ENCODE measurements around the gene AHCYL2.

Gene AHCYL2

DNA sequence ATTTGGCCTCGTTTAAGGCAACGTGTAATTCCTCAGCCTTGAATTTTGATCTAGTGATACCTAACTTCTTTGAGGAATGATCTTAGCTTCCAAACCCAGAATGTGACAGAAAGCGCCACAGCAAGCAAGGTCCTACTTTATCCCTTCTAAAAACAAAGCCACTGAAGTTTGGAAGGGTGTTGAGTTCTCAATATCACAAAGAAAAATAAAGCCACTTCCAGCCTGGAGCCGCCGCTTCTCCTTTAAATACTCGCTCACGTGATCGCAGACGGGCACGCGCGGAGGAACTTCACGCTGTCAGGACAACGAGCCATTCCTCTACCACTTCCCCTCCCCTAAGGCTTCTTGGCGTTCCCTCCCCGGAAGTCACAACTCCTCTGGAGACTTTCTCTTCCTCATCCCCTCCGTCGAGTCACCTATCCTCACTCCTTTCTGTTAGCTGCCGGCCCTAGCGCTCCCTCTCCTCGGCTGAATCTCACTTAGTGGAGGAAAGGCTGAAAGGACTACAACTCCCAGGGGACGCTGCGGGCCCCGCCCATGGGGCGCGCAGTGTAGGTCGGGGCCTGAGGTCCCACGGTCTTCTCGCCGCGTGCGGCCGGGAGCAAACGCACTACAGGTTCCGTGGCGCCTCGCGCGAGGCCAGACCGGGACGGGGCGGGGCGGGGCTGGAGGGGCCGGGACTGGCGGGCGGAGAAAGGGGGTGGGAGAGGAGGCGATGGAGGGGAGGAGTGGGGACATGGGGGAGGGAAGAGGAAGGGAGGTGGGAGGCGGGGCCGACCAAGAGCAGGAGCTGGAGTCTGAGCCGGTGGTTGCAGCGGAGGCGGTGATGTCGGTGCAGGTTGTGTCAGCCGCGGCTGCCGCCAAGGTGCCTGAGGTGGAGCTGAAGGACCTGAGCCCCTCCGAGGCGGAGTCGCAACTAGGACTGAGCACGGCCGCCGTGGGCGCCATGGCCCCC lies at the start of gene AHCYL2:
Gene AHCYL2 (plus strand): TSS at position 780 of the 955 bp plus-strand sequence.
- peaks cover 2% of the 10 kb centered on the region for H3K79me2 ChIP-seq (ENCODE audit: control insufficient read depth, insufficient read depth, low read length, unreplicated experiment)
- H2AFZ ChIP-seq (ENCODE audit: low read length, unreplicated experiment) = peak within 1 kb of the TSS; percentile 78
- peak within 1 kb of the TSS; percentile 79 for H3K27ac ChIP-seq (ENCODE audit: low read depth, low read length)
- H3K4me3 ChIP-seq (ENCODE audit: low read depth, low read length) = peak within 1 kb of the TSS; percentile 80
- peaks cover 8% of the 10 kb centered on the region for H3K4me1 ChIP-seq (ENCODE audit: control insufficient read depth, insufficient read depth, low read length, unreplicated experiment)
- no peaks in the 10 kb centered on the region for H3K36me3 ChIP-seq (ENCODE audit: insufficient read depth, low read length)
- H3K27me3 ChIP-seq (ENCODE audit: insufficient read depth, low read length) = no peaks in the 10 kb centered on the region

DNA sequence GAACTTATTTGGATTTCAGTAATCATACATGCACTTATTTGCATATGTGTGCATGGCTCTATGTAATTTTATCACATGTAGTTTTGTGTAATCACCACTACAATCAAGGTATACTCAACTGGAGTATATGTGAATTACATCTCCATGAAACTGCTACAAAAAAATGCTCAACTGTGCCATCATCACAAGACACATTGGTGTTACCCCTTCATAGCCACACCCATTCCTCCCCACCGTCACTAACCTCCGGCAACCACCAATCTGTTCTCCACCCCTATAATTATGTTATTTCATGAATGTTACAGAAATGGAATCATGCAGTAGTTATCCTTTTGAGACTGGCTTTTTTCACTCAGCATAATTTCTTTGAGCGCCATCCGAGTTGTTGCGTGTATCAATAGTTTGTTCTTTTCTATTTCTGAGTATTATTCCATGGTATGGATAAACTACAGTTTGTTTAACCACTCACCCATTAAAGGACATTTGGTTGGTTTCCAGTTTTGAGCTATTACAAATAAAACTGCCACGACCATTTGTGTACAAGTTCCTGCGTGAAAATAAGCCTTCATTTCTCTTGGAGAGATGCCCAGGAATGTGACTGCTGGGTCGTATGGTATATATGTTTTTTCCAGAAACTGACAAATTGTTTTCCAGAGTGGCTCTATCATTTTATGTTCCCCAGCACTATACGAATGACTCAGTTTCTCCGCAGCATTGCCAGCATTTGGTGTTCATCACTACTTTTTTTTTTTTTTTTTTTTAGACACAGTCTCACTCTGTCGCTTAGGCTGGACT lies 47.7 kb upstream of the AHCYL2 start:
- H2AFZ ChIP-seq (ENCODE audit: low read length, unreplicated experiment) = no peak overlapping the region
- H3K79me2 ChIP-seq (ENCODE audit: control insufficient read depth, insufficient read depth, low read length, unreplicated experiment) = no peaks in the 10 kb centered on the region
- H3K36me3 ChIP-seq (ENCODE audit: insufficient read depth, low read length) = no peaks in the 10 kb centered on the region
- no peaks in the 10 kb centered on the region for H3K4me1 ChIP-seq (ENCODE audit: control insufficient read depth, insufficient read depth, low read length, unreplicated experiment)
- H3K27ac ChIP-seq (ENCODE audit: low read depth, low read length) = no peak overlapping the region
- peaks cover 28% of the 10 kb centered on the region for H3K27me3 ChIP-seq (ENCODE audit: insufficient read depth, low read length)
- no peak overlapping the region for H3K4me3 ChIP-seq (ENCODE audit: low read depth, low read length)

DNA sequence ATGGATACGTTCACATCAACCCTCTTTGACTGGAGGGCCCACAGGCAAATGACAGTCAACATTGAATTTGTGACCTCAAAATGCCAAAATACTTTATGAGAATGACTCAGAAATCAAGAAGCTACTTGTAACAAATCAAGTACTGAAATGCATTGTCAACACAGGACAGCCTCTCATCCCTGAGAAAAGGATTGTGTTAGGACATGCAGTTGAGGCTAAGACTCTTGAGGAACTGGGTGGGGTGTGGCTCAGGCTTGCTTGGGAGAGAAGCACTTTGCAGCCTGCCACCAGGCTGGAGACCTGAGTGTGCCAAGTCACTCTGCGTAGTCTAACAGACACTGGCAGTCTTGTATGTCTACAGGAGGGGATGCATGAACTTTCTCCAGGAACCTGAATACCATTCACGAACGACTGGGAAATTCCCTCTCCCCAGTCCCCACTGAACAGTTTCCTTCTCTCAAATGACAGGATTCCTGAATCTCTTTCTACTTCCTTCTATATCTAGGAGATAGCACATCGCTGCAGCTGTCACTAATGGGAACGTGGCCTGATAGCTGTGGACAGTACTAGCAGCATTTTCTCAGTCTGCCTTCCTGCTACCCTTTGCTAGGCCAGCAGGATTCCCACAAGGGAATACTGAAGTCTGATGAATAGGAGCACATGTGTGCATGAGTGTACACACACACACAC lies 39.7 kb upstream of the AHCYL2 start:
- H3K27me3 ChIP-seq (ENCODE audit: insufficient read depth, low read length) = peaks cover 13% of the 10 kb centered on the region; the same call in 1 of the 2 replicates
- H3K36me3 ChIP-seq (ENCODE audit: insufficient read depth, low read length) = no peaks in the 10 kb centered on the region
- H3K4me1 ChIP-seq (ENCODE audit: control insufficient read depth, insufficient read depth, low read length, unreplicated experiment) = no peaks in the 10 kb centered on the region
- H3K79me2 ChIP-seq (ENCODE audit: control insufficient read depth, insufficient read depth, low read length, unreplicated experiment) = no peaks in the 10 kb centered on the region
- no peak overlapping the region for H2AFZ ChIP-seq (ENCODE audit: low read length, unreplicated experiment)
- H3K4me3 ChIP-seq (ENCODE audit: low read depth, low read length) = no peak overlapping the region
- H3K27ac ChIP-seq (ENCODE audit: low read depth, low read length) = no peak overlapping the region

DNA sequence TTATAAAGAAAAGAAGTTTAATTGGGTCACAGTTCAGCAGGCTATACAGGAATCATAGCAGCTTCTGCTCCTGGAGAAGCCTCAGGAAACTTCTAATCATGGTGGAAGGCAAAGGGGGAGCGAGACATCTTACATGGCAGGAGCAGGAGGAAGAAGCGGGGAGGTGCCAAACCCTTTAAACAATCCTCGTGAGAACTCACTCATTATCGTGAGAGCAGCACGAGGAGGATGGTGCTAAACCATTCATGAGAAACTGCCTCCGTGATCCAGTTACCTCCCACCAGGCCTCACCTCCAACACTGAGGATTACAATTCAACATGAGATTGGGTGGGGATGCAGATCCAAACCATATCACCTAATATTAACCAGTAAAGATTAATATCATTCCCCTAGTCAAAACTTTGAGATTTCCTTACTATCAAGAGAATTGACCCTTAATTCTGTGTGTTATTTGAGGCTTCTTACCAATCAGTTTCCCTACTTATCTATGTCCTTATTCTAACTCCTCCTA lies 38.0 kb upstream of the AHCYL2 start:
- Histone ChIP-seq H3K27ac (ENCODE audit: low read depth, low read length) (no peak overlapping the region), H3K36me3 (ENCODE audit: insufficient read depth, low read length) (no peaks in the 10 kb centered on the region), H2AFZ (ENCODE audit: low read length, unreplicated experiment) (no peak overlapping the region), H3K4me3 (ENCODE audit: low read depth, low read length) (no peak overlapping the region), H3K79me2 (ENCODE audit: control insufficient read depth, insufficient read depth, low read length, unreplicated experiment) (no peaks in the 10 kb centered on the region), H3K4me1 (ENCODE audit: control insufficient read depth, insufficient read depth, low read length, unreplicated experiment) (no peaks in the 10 kb centered on the region), H3K27me3 (ENCODE audit: insufficient read depth, low read length) (peaks cover 13% of the 10 kb centered on the region; the same call in 1 of the 2 replicates)

DNA sequence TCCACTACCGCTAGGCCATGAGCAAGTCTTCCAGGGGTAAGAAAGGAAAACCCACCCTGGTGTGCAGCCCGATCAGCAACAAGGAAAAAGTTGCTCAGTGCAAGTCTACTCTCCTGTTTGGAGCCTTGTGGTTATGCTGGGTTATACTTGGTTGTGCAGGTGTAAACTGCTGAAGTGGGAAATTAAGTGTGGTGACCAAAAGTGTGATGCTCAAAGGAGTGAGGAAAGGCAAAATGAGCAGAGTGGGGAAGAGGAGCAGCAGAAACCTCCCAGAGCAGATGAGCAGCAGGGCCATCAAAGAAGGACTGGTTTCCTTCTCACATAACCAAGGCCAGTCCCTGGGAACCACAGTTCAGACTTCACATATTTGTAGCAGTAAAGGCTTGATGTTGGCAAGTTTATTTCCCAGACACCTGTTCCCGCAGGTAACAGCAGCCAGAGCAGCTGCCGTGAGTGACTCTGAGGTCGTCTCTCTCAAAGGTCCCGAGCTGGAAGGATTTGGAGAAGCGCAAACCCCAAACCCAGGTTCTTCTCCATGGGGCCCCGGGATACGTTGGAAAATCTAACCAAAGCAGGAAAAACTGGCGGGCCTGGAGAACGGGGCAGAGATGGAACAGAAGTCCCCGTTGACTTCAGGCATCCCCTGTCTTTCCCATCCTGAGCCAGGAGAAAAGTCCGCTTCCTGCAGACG lies 37.0 kb upstream of the AHCYL2 start:
- Histone ChIP-seq H3K4me3 (ENCODE audit: low read depth, low read length) (peak overlapping the region; percentile 79), H3K79me2 (ENCODE audit: control insufficient read depth, insufficient read depth, low read length, unreplicated experiment) (no peaks in the 10 kb centered on the region), H3K36me3 (ENCODE audit: insufficient read depth, low read length) (no peaks in the 10 kb centered on the region), H3K4me1 (ENCODE audit: control insufficient read depth, insufficient read depth, low read length, unreplicated experiment) (no peaks in the 10 kb centered on the region), H3K27me3 (ENCODE audit: insufficient read depth, low read length) (peaks cover 13% of the 10 kb centered on the region; the same call in 1 of the 2 replicates), H3K27ac (ENCODE audit: low read depth, low read length) (no peak overlapping the region), H2AFZ (ENCODE audit: low read length, unreplicated experiment) (no peak overlapping the region)

DNA sequence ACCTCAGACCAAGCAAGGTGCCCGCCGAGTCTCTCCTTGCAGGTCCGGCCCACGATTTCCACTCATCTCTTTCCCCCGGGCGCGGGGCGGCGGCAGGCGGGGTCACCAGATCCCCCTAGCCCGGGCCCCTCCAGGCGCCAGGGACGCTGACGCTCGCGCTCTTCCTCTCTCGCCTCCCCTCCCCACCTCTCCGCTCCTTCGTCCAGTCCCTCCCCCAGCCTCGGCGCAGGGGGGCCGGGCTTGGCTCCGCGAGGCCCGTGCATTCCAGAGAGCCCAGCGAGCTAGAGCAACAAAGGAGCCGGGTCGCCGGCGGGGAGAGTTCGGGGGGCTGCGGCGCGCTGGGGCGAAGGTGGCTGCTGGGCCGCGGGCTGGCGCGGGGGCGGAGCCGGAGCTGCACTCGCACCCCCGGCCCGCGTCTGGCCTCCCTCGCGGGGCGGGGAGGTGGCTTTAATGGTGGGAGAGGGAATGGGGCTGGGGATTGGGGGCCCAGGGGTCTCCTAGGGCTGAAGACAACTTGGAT lies 36.4 kb upstream of the AHCYL2 start, which contains the start of gene SMO:
Gene SMO (plus strand): TSS at position 262 of the 520 bp plus-strand sequence. CDS start 519 bp downstream, outside the sequence.
- no peak within 1 kb of the TSS for H3K27ac ChIP-seq (ENCODE audit: low read depth, low read length)
- H3K27me3 ChIP-seq (ENCODE audit: insufficient read depth, low read length) = peaks cover 13% of the 10 kb centered on the region; the same call in 1 of the 2 replicates
- no peaks in the 10 kb centered on the region for H3K36me3 ChIP-seq (ENCODE audit: insufficient read depth, low read length)
- H3K4me1 ChIP-seq (ENCODE audit: control insufficient read depth, insufficient read depth, low read length, unreplicated experiment) = no peaks in the 10 kb centered on the region
- H3K4me3 ChIP-seq (ENCODE audit: low read depth, low read length) = peak within 1 kb of the TSS; percentile 79
- peak within 1 kb of the TSS; percentile 88 for H2AFZ ChIP-seq (ENCODE audit: low read length, unreplicated experiment)
- no peaks in the 10 kb centered on the region for H3K79me2 ChIP-seq (ENCODE audit: control insufficient read depth, insufficient read depth, low read length, unreplicated experiment)

DNA sequence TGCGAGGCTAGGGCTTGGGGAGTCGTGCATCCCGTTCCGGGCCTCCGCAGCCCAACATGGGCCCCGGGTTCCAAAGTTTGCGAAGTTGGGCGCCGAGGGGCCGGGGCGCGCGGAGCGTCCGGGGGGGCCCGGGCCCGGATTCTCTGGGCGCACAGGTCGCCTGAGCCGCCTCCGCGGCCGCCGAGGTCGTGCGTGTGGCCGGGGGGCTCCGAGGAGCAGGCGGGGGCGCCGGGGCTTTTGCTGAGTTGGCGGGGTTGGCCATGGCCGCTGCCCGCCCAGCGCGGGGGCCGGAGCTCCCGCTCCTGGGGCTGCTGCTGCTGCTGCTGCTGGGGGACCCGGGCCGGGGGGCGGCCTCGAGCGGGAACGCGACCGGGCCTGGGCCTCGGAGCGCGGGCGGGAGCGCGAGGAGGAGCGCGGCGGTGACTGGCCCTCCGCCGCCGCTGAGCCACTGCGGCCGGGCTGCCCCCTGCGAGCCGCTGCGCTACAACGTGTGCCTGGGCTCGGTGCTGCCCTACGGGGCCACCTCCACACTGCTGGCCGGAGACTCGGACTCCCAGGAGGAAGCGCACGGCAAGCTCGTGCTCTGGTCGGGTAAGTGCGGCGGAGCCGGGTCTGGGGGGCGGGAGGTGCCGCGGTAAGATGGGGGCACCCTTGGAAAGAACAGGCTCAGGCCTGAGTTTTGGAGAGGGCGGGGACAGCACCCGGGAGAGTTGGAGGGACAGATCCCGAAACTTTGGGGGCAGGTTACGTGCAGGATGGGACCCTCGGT lies 35.8 kb upstream of the AHCYL2 start:
- H2AFZ ChIP-seq (ENCODE audit: low read length, unreplicated experiment) = peak overlapping the region; percentile 88
- H3K27ac ChIP-seq (ENCODE audit: low read depth, low read length) = no peak overlapping the region

DNA sequence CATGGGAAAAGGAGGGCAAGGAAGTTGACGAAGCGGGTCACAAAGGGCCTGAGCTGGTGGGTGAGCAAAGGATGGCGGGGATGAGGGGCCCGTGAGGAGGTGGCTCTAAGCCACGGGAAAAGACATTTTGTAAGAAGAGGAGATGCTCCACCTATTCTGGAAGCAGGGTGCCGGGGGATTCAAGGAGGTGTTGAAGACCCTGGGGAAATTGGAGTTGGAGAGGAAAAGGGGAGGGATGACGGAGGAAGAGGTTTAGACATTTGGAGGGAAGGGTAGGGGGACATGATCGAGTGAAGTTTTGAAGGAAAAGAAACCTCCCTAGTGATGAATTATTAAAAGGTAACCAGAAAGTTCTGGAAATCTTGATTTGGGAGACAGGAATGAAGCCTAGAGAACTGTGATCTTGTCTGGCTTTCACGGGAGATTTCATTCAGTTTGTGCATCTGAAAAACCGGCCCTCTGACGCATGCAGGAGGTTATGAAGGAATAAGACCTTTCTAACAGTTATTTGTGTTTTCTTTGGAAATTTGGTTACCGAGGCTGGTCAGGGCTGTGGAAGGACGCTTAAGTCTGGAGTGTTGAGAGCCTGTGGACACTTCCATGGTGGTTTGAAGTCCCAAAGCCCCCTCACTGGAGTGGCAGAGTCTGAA lies 35.0 kb upstream of the AHCYL2 start:
- H3K4me1 ChIP-seq (ENCODE audit: control insufficient read depth, insufficient read depth, low read length, unreplicated experiment) = no peaks in the 10 kb centered on the region
- H2AFZ ChIP-seq (ENCODE audit: low read length, unreplicated experiment) = peak overlapping the region; percentile 88
- peak overlapping the region; percentile 79 for H3K4me3 ChIP-seq (ENCODE audit: low read depth, low read length)
- no peaks in the 10 kb centered on the region for H3K79me2 ChIP-seq (ENCODE audit: control insufficient read depth, insufficient read depth, low read length, unreplicated experiment)
- no peak overlapping the region for H3K27ac ChIP-seq (ENCODE audit: low read depth, low read length)
- H3K27me3 ChIP-seq (ENCODE audit: insufficient read depth, low read length) = peaks cover 13% of the 10 kb centered on the region; the same call in 1 of the 2 replicates
- H3K36me3 ChIP-seq (ENCODE audit: insufficient read depth, low read length) = no peaks in the 10 kb centered on the region

More for the DNA sequence above, 35.8 kb upstream of the AHCYL2 start:
- Histone ChIP-seq H3K36me3 (ENCODE audit: insufficient read depth, low read length) (no peaks in the 10 kb centered on the region), H3K79me2 (ENCODE audit: control insufficient read depth, insufficient read depth, low read length, unreplicated experiment) (no peaks in the 10 kb centered on the region), H3K4me3 (ENCODE audit: low read depth, low read length) (peak overlapping the region; percentile 79), H3K4me1 (ENCODE audit: control insufficient read depth, insufficient read depth, low read length, unreplicated experiment) (no peaks in the 10 kb centered on the region), H3K27me3 (ENCODE audit: insufficient read depth, low read length) (peaks cover 13% of the 10 kb centered on the region; the same call in 1 of the 2 replicates)

DNA sequence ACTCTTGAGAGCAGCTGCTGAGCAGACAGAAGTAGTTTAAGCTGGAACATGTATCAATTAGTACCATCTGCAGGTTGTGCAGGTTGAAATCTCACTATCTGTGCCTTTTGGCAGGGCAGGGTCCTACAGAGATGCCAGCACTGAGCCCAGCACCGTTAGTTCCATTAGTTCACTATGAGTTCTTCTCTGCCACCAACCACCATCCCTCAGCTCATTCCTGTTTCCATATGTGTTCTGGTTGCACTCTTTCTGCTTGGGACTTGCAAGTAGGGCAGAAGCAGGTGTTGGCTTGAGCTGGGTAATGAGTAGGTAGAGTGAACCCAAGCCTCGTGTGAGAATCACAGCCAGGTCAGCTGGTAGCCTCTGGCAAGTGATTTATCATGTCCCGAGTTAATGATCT lies 33.6 kb upstream of the AHCYL2 start:
- no peaks in the 10 kb centered on the region for H3K4me1 ChIP-seq (ENCODE audit: control insufficient read depth, insufficient read depth, low read length, unreplicated experiment)
- no peak overlapping the region for H2AFZ ChIP-seq (ENCODE audit: low read length, unreplicated experiment)
- H3K36me3 ChIP-seq (ENCODE audit: insufficient read depth, low read length) = no peaks in the 10 kb centered on the region
- H3K4me3 ChIP-seq (ENCODE audit: low read depth, low read length) = no peak overlapping the region
- H3K27ac ChIP-seq (ENCODE audit: low read depth, low read length) = no peak overlapping the region
- peaks cover 13% of the 10 kb centered on the region; the same call in 1 of the 2 replicates for H3K27me3 ChIP-seq (ENCODE audit: insufficient read depth, low read length)
- H3K79me2 ChIP-seq (ENCODE audit: control insufficient read depth, insufficient read depth, low read length, unreplicated experiment) = no peaks in the 10 kb centered on the region

Data from ACC112 (cell line).